Ectodermal cell (in vitro differentiated cells): Measurements from ENCODE around the gene MT1B.
"Not testable (repeated sequence)": the region's sequence is repeated elsewhere in the genome, so short reads cannot be mapped to it uniquely, and the experiment has no call there.

Experiments
- H3K27ac ChIP-seq: 2 replicates; pipeline ENCODE4 v1.7.0; 2013; ENCODE audit warnings: mild to moderate bottlenecking, low read depth, low read length; ENCODE audit not compliant: insufficient read depth, poor library complexity, severe bottlenecking
- H3K27me3 ChIP-seq: 2 replicates; pipeline ENCODE4 v1.7.0; 2013; ENCODE audit warnings: mild to moderate bottlenecking, low read length; ENCODE audit not compliant: insufficient read depth, control insufficient read depth, poor library complexity, severe bottlenecking
- H3K36me3 ChIP-seq: one replicate; pipeline ENCODE4 v1.7.0; 2013; ENCODE audit warnings: low read length; ENCODE audit not compliant: control insufficient read depth, insufficient read depth
- H3K4me1 ChIP-seq: one replicate; pipeline ENCODE4 v1.7.0; 2013; ENCODE audit warnings: low read length; ENCODE audit not compliant: control insufficient read depth, insufficient read depth
- H3K4me3 ChIP-seq: 2 replicates; pipeline ENCODE4 v1.7.0; 2013; ENCODE audit warnings: low read depth, low read length, control low read depth; ENCODE audit not compliant: insufficient read depth
- H3K9me3 ChIP-seq: 2 replicates; pipeline ENCODE4 v1.7.0; 2013; ENCODE audit warnings: mild to moderate bottlenecking, low read length, moderate library complexity; ENCODE audit not compliant: control insufficient read depth
- WGBS, 2 experiments: methylation state at CpG; one replicate each; pipeline ENCODE4 v1.1.7; 2013; ENCODE audit warnings: missing lambda C conversion rate in 2 of 2; 5-methylcytosine and 5-hydroxymethylcytosine counted together

Gene MT1B

GRCh38 chr16:56649820-56650219, 1.9 kb upstream of the MT1B start:
- peaks cover 67% of the 10 kb centered on the region for H3K27me3 ChIP-seq

GRCh38 chr16:56652600-56652999, 914 bp downstream of the MT1B start:
- Histone ChIP-seq H3K4me3 (no peak overlapping the region), H3K36me3 (no peaks in the 10 kb centered on the region), H3K27ac (no peak overlapping the region), H3K27me3 (peaks cover 60% of the 10 kb centered on the region), H3K4me1 (no peaks in the 10 kb centered on the region), H3K9me3 (no peaks in the 10 kb centered on the region)
- 83% methylated on average over 1 of the region's 1 CpG for WGBS, 2 experiments

More at GRCh38 chr16:56649820-56650219, 1.9 kb upstream of the MT1B start:
- no peaks in the 10 kb centered on the region for H3K4me1 ChIP-seq
- H3K4me3 ChIP-seq = no peak overlapping the region
- no peak overlapping the region for H3K27ac ChIP-seq
- no peaks in the 10 kb centered on the region for H3K36me3 ChIP-seq
- WGBS, 2 experiments = 87 to 91% methylated on average over 2 to 3 of the region's 3 CpGs
- H3K9me3 ChIP-seq = no peaks in the 10 kb centered on the region

- Histone ChIP-seq H3K4me3 (no peak overlapping the region), H3K27me3 (peaks cover 60% of the 10 kb centered on the region), H3K36me3 (no peaks in the 10 kb centered on the region), H3K27ac (no peak overlapping the region), H3K9me3 (no peaks in the 10 kb centered on the region), H3K4me1 (peaks cover 1% of the 10 kb centered on the region)
- WGBS, 2 experiments = 93 to 96% methylated on average over 7 of the region's 7 CpGs
Measured at GRCh38 chr16:56653218-56653617, 1.5 kb downstream of the MT1B start.

GRCh38 chr16:56657555-56658326, 6.1 kb downstream of the MT1B start, which contains the start of gene MT1F:
Gene MT1F, plus strand, starts transcription at chr16:56657959. Its CDS starts 100 bp downstream, at chr16:56658059.
- Histone ChIP-seq H3K27me3 (peaks cover 77% of the 10 kb centered on the region), H3K9me3 (no peaks in the 10 kb centered on the region), H3K4me1 (peaks cover 9% of the 10 kb centered on the region), H3K27ac (no peak within 1 kb of the TSS), H3K36me3 (no peaks in the 10 kb centered on the region), H3K4me3 (peak within 1 kb of the TSS; percentile 33)
- 2% methylated on average over 46 of the region's 46 CpGs for WGBS, 2 experiments

- no peaks in the 10 kb centered on the region for H3K36me3 ChIP-seq
- H3K4me3 ChIP-seq = peak overlapping the region; percentile 33
- H3K27me3 ChIP-seq = peaks cover 79% of the 10 kb centered on the region
- H3K4me1 ChIP-seq = peaks cover 13% of the 10 kb centered on the region
- WGBS, 2 experiments = 29 to 35% methylated on average over 10 of the region's 10 CpGs
- H3K27ac ChIP-seq = no peak overlapping the region
- no peaks in the 10 kb centered on the region for H3K9me3 ChIP-seq
Measured at GRCh38 chr16:56658327-56658875, 6.7 kb downstream of the MT1B start.

- Histone ChIP-seq H3K4me1 (peaks cover 13% of the 10 kb centered on the region), H3K27me3 (peaks cover 100% of the 10 kb centered on the region), H3K36me3 (no peaks in the 10 kb centered on the region), H3K27ac (no peak overlapping the region), H3K9me3 (no peaks in the 10 kb centered on the region), H3K4me3 (peak overlapping the region; percentile 19)
- WGBS, 2 experiments = 13% methylated on average over 48 of the region's 48 CpGs
Measured at GRCh38 chr16:56662357-56663354, 11.0 kb downstream of the MT1B start.

- Histone ChIP-seq H3K9me3 (no peaks in the 10 kb centered on the region), H3K36me3 (no peaks in the 10 kb centered on the region), H3K27ac (no peak overlapping the region), H3K4me1 (peaks cover 6% of the 10 kb centered on the region), H3K27me3 (peaks cover 100% of the 10 kb centered on the region), H3K4me3 (no peak overlapping the region)
- 100% methylated on average over 1 of the region's 1 CpG; no CpG with 5 or more reads in 1 of the 2 experiments for WGBS, 2 experiments
Measured at GRCh38 chr16:56664506-56664905, 12.8 kb downstream of the MT1B start.

- 74 to 77% methylated on average over 8 of the region's 8 CpGs for WGBS, 2 experiments
- H3K27ac ChIP-seq, H3K9me3 ChIP-seq, H3K4me3 ChIP-seq, H3K4me1 ChIP-seq, H3K36me3 ChIP-seq: not testable (repeated sequence)
- peaks cover 100% of the 10 kb centered on the region for H3K27me3 ChIP-seq
Measured at GRCh38 chr16:56665286-56666261, 13.9 kb downstream of the MT1B start.
